ENCODE data around the gene SIGLEC1. TPM values are rescaled to one million over a fixed set of nuclear protein-coding genes. Genes with fewer than 3 reads are reported as not detected.
A peak's percentile ranks its signal among the peaks of the same experiment; 100 is the strongest.

SIGLEC1 gene
- total and polyA plus RNA-seq, 2 experiments from 2014 or later = not detected

DNA sequence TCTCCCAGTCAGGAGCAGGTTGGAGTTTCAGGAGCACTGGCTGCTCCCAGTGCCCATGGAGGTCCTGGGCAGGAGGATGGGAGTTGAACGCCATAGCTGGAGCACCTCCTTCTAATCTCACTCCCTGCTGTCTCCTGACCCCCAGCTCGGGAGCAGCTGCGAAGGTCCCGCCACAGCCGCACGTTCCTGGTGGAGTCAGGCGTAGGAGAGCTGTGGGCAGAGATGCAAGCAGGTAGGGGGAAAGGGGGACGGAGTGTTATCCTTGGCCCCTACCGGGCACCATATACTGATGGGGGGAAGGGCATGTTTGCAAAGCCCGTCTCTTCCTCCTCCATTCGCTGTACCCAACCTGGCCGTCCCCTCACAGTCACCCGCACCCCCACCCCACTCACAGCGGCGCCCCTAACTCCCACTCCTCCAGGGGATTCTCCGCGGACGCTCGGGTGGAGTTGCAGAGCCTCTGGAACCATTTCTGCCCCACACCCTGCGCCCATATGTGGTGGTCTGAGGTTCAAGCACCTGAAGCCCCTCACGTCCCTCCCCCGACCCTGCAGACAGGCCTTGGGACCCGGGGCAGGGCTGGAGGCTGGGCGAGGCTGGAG is 36.8 kb upstream of the SIGLEC1 start:
- peaks cover 14% of the 10 kb centered on the region for H3F3A ChIP-seq (replicated peaks; ENCODE audit: low read depth)
- no peaks in the 10 kb centered on the region for H3K79me2 ChIP-seq (replicated peaks; ENCODE audit: insufficient read depth)
- ATAC-seq (no peak), DNase-seq (ENCODE audit: low spot score) (no peak)
- Mint-ChIP-seq H3K4me1 (peaks cover 28% of the 10 kb centered on the region), H3K36me3 (ENCODE audit: low read depth) (no peaks in the 10 kb centered on the region; the same call in 2 of the 3 replicates), H3K4me3 (no peak overlapping the region), H3K27ac (no peak overlapping the region), H3K9me3 (peaks cover 4% of the 10 kb centered on the region; the same call in 1 of the 3 replicates), H3K27me3 (ENCODE audit: insufficient read depth, low read depth, poor library complexity) (peaks cover 34% of the 10 kb centered on the region)
- H3K4me3 ChIP-seq = peak overlapping the region; percentile 73
- H3K4me1 ChIP-seq (ENCODE audit: insufficient read depth) = peaks cover 17% of the 10 kb centered on the region; the same call in 1 of the 2 replicates
- peak overlapping the region; percentile 93 for H3K4me2 ChIP-seq
- no peak overlapping the region for H2AFZ ChIP-seq
- H3K36me3 ChIP-seq (ENCODE audit: insufficient read depth) = no peaks in the 10 kb centered on the region
- TF ChIP-seq NANOG (IDR thresholded peaks at IDR 0.05; ENCODE audit: borderline replicate concordance) = no peak
- TF ChIP-seq, protein P1, sequence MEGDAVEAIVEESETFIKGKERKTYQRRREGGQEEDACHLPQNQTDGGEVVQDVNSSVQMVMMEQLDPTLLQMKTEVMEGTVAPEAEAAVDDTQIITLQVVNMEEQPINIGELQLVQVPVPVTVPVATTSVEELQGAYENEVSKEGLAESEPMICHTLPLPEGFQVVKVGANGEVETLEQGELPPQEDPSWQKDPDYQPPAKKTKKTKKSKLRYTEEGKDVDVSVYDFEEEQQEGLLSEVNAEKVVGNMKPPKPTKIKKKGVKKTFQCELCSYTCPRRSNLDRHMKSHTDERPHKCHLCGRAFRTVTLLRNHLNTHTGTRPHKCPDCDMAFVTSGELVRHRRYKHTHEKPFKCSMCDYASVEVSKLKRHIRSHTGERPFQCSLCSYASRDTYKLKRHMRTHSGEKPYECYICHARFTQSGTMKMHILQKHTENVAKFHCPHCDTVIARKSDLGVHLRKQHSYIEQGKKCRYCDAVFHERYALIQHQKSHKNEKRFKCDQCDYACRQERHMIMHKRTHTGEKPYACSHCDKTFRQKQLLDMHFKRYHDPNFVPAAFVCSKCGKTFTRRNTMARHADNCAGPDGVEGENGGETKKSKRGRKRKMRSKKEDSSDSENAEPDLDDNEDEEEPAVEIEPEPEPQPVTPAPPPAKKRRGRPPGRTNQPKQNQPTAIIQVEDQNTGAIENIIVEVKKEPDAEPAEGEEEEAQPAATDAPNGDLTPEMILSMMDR (conservative IDR thresholded peaks at IDR 0.05; ENCODE audit: low read depth in 2 of 2) = no peak
- TF ChIP-seq, protein P2, sequence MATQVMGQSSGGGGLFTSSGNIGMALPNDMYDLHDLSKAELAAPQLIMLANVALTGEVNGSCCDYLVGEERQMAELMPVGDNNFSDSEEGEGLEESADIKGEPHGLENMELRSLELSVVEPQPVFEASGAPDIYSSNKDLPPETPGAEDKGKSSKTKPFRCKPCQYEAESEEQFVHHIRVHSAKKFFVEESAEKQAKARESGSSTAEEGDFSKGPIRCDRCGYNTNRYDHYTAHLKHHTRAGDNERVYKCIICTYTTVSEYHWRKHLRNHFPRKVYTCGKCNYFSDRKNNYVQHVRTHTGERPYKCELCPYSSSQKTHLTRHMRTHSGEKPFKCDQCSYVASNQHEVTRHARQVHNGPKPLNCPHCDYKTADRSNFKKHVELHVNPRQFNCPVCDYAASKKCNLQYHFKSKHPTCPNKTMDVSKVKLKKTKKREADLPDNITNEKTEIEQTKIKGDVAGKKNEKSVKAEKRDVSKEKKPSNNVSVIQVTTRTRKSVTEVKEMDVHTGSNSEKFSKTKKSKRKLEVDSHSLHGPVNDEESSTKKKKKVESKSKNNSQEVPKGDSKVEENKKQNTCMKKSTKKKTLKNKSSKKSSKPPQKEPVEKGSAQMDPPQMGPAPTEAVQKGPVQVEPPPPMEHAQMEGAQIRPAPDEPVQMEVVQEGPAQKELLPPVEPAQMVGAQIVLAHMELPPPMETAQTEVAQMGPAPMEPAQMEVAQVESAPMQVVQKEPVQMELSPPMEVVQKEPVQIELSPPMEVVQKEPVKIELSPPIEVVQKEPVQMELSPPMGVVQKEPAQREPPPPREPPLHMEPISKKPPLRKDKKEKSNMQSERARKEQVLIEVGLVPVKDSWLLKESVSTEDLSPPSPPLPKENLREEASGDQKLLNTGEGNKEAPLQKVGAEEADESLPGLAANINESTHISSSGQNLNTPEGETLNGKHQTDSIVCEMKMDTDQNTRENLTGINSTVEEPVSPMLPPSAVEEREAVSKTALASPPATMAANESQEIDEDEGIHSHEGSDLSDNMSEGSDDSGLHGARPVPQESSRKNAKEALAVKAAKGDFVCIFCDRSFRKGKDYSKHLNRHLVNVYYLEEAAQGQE (IDR thresholded peaks at IDR 0.05; ENCODE audit: unreplicated experiment) = no peak
- no peak for TF ChIP-seq ZNF114 (CRISPR knock-in tag; IDR thresholded peaks at IDR 0.05)
- TF ChIP-seq ZNF331 (CRISPR knock-in tag; IDR thresholded peaks at IDR 0.05; ENCODE audit: low read depth) = no peak
- TF ChIP-seq, protein P3, sequence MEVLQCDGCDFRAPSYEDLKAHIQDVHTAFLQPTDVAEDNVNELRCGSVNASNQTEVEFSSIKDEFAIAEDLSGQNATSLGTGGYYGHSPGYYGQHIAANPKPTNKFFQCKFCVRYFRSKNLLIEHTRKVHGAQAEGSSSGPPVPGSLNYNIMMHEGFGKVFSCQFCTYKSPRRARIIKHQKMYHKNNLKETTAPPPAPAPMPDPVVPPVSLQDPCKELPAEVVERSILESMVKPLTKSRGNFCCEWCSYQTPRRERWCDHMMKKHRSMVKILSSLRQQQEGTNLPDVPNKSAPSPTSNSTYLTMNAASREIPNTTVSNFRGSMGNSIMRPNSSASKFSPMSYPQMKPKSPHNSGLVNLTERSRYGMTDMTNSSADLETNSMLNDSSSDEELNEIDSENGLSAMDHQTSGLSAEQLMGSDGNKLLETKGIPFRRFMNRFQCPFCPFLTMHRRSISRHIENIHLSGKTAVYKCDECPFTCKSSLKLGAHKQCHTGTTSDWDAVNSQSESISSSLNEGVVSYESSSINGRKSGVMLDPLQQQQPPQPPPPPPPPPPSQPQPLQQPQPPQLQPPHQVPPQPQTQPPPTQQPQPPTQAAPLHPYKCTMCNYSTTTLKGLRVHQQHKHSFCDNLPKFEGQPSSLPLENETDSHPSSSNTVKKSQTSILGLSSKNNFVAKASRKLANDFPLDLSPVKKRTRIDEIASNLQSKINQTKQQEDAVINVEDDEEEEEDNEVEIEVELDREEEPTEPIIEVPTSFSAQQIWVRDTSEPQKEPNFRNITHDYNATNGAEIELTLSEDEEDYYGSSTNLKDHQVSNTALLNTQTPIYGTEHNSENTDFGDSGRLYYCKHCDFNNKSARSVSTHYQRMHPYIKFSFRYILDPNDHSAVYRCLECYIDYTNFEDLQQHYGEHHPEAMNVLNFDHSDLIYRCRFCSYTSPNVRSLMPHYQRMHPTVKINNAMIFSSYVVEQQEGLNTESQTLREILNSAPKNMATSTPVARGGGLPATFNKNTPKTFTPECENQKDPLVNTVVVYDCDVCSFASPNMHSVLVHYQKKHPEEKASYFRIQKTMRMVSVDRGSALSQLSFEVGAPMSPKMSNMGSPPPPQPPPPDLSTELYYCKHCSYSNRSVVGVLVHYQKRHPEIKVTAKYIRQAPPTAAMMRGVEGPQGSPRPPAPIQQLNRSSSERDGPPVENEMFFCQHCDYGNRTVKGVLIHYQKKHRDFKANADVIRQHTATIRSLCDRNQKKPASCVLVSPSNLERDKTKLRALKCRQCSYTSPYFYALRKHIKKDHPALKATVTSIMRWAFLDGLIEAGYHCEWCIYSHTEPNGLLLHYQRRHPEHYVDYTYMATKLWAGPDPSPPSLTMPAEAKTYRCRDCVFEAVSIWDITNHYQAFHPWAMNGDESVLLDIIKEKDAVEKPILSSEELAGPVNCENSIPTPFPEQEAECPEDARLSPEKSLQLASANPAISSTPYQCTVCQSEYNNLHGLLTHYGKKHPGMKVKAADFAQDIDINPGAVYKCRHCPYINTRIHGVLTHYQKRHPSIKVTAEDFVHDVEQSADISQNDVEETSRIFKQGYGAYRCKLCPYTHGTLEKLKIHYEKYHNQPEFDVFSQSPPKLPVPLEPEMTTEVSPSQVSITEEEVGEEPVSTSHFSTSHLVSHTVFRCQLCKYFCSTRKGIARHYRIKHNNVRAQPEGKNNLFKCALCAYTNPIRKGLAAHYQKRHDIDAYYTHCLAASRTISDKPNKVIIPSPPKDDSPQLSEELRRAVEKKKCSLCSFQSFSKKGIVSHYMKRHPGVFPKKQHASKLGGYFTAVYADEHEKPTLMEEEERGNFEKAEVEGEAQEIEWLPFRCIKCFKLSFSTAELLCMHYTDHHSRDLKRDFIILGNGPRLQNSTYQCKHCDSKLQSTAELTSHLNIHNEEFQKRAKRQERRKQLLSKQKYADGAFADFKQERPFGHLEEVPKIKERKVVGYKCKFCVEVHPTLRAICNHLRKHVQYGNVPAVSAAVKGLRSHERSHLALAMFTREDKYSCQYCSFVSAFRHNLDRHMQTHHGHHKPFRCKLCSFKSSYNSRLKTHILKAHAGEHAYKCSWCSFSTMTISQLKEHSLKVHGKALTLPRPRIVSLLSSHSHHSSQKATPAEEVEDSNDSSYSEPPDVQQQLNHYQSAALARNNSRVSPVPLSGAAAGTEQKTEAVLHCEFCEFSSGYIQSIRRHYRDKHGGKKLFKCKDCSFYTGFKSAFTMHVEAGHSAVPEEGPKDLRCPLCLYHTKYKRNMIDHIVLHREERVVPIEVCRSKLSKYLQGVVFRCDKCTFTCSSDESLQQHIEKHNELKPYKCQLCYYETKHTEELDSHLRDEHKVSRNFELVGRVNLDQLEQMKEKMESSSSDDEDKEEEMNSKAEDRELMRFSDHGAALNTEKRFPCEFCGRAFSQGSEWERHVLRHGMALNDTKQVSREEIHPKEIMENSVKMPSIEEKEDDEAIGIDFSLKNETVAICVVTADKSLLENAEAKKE (CRISPR knock-in tag; IDR thresholded peaks at IDR 0.05) = no peak
- peaks cover 11% of the 10 kb centered on the region; the same call in 1 of the 2 replicates for H4K20me1 ChIP-seq (replicated peaks; ENCODE audit: insufficient read depth)
- no peaks in the 10 kb centered on the region for H3K9me2 ChIP-seq (ENCODE audit: insufficient read depth)
- peaks cover 28% of the 10 kb centered on the region for H3K27me3 ChIP-seq (ENCODE audit: insufficient read depth)
- no peak overlapping the region for H3K27ac ChIP-seq (ENCODE audit: low read depth)
